Measurements from ENCODE around the gene C1QTNF8. TPM values are rescaled to one million over a fixed set of nuclear protein-coding genes. Genes with fewer than 3 reads are reported as not detected.

C1QTNF8 gene, protein sequence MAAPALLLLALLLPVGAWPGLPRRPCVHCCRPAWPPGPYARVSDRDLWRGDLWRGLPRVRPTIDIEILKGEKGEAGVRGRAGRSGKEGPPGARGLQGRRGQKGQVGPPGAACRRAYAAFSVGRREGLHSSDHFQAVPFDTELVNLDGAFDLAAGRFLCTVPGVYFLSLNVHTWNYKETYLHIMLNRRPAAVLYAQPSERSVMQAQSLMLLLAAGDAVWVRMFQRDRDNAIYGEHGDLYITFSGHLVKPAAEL
- total RNA-seq, result not detected

DNA sequence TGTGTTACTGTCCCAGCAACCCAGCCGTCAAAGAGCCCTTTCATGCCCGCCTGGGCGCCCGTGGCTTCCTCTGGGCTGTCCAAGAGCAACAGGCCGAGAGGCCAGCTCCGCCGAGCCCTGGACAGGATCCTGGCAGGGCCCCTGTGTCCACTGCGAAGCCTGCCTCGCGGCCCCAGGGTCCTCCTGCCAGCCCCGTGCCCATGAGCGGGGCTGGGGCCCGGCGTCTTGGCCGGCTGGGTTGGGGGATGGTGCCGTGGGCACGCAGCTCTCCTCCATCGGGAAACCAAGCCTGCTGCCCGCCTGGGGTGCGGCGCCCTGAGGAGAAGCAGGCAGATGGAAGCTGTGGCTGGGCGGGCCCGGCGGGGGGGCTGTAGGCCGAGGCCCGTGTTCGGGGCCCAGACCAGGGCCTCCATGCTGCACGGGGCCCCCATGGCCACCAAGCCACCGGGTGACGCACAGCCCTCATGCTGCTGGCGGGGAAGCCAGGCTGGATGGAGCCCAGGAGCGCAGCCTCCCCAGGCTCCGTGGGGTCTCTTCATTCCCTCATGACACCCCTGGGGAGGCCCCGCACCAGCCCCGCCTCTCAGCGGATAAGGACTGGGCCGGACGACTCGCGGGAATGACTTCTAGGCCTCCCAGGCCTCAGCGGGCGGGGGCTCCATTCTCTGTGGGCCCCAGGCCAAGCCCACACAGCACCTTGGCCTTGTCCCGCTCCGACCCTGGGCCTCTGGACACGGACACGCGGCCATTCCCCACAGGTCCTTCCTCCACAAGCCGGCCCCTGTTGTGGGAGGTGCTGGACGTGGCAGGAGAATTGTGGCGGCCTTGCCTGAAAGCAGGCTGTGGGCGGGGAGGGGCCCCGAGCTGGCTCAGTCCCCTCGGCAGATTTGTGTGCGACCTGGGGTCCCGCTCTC, at the start of gene C1QTNF8:
Gene C1QTNF8 (minus strand): TSS at position 76 of the 914 bp plus-strand sequence. CDS start 1,322 bp downstream, outside the sequence.
- DNase-seq (ENCODE audit: low spot score) (no peak), ATAC-seq (no peak)
- intact Hi-C loops (cut with DNase I), result no loop called here

DNA sequence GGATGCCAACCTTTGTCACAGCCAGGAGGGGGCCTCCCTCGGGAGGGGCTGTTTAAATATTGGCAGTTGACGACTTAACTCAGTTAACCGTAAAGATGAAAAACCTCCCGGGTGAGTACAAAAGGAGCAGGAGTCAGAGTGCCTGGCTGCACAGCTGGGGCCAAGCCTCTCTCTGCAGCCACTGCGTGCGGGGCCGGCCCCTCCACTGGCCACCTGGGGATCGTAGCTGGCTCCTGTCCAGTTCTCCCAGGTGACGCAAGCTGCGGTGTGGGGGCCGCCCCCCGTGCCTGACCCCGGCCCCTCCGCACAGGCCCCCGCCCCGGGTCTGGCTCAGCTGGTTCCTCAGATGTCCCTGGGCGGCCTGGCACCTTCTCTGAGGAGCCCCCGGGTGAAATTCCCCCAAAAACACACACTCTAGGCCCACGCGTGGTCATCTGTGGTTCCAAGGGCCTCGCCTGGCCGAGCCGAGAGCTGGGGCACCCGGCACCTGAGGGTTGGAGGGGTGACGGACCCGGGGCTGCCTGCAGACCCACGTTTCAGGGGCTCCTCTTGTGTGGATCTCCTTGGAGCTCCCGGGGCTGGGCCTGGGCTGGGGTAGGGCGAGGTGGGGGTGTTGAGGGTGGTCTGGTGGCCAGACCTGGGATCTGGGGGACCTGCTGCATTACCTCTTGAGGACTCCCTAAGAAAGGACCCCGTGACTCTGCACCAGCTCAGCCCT, 49.5 kb upstream of the C1QTNF8 start:
- DNase-seq (ENCODE audit: low spot score) (no peak), ATAC-seq (no peak)
- intact Hi-C loops (cut with DNase I), result no loop called here

DNA sequence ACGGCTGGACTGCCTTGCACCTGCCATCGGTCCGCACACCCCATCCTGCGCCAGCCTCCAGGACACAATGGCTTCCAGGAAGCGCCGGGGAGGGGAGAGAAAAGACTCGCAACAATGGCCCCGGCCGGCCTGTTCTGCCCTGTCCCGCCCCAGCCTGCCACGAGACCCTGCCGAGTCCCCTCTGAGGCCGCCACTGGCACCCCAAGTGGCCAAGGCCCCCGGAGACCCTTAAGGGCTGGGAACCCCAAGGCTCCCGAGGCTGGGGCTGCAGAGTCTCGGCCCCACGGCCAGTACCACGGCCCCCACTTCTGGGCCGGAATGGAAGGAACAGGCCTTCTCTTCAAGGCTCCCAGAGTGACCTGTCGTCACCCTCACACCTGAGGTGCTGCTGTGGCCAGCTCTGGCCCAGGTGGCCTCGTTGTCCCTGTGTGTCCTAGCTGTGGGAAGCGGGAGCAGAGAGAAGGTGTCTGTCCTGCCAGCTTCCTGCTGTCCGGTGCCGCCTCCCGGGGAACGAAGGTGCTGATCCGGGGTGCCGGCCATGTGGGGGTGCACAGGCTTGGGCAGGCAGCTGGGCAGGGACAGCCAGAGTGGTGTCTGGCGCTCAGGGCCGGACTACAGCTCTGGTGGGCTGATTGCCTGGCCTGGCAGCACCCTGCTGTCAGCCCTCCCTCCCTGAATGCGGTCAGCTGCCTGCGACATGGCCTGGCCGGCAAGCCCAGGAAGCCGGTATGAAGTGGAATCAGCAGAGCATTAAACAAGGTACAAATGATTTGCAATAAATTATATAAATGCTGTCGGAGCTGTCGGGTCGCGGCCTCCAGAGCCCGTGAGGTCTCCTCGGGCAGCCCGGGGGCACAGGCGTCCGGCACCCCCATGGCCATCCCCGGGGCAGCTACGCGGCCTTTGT, 48.7 kb upstream of the C1QTNF8 start:
- ATAC-seq (no peak), DNase-seq (ENCODE audit: low spot score) (no peak)
- intact Hi-C loops (cut with DNase I), result no loop called here

DNA sequence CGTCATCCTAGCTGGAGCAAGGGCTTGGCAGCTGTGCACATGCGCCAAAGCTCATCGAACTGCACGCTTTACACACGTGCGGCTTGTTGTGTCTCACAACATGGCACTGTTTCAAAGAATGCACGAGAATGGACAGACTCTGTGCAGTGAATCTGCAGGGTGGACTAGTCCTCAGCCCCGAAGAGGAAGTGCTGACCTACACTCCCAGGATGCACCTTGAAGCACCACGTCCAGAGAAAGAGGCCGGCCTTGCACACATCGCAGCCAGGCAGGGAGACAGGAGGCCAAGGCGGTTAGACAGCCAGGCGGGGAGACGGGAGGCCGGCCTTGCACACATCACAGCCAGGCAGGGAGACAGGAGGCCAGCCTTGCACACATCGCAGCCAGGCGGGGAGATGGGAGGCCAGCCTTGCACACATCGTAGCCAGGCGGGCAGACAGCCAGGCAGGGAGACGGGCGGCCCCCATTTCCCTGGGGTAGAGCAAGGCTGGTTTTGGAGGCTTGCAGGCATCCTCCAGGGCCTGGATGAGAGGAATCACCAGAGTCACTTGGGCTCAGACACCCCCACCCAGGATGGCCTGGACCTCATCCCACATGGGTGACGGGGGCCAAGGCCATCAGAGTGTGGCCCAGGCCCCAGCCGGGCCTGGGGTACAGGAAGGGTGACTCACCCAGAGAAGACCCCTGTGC, 47.9 kb upstream of the C1QTNF8 start:
- ATAC-seq (no peak), DNase-seq (ENCODE audit: low spot score) (no peak)
- intact Hi-C loops (cut with DNase I), result no loop called here

DNA sequence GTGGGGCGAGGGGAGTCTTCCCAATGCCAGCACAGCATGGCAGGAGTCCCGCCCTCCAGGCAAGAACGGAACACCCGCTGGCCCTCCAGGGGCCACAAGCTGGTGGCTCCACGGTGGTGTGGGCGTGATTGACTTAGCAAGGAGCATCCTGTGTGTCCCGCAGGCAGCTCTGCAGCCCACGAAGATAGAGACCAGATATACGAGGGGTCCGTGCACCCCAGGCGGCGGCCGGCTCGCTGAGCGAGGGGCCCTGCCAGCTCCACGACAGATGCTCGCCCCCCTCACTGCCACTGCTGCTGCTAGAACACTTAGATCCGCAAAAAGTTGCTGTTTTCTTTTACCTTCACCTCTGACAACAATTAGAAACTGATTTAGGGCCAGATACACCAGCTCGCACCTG, 46.9 kb upstream of the C1QTNF8 start:
- intact Hi-C loops (cut with DNase I), result no loop called here
- ATAC-seq (no peak), DNase-seq (ENCODE audit: low spot score) (no peak)

DNA sequence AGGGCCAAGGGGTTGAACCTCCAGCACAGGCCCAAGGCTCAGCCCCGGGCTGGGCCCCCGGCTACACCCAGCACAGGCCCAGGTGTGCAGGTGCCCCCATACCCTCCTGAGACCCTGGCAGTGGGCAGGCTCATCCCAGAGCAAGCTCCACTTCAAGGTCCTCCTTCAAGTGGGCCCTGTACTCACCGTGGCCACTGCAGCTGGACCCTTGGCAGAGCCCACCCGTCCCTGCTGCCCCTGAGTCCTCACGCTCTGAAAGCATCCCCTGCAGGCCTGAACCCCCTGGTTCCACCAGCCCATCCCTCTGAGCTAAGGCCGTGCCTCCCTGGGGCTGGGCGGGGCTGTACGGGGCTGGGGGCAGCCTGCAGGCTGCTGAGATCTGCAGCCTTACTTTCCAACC, 45.7 kb upstream of the C1QTNF8 start:
- ATAC-seq, result no peak
- no peak for DNase-seq (ENCODE audit: low spot score)
- intact Hi-C loops (cut with DNase I), result no loop called here

DNA sequence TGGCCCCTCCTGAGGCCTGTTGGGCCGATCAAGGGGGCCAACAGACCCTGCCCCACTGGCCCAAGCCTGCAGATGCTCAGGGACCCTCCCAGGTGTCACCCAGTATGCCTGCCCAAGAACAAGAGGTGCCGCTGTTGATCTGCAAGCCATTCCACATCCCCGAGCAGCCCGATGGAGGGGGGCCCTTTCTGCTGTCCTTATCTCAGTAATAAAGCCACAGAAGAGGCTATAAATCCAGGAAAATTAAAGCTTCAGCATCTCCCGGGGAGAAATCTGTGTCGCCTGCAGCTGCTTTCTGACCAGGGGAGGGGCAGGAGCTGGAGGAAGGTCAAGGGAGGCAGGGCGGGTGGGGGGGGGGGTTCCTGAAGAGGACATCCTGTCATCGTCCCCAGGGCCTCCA, 45.1 kb upstream of the C1QTNF8 start:
- DNase-seq (ENCODE audit: low spot score), result no peak
- intact Hi-C loops (cut with DNase I), result no loop called here
- ATAC-seq, result no peak

DNA sequence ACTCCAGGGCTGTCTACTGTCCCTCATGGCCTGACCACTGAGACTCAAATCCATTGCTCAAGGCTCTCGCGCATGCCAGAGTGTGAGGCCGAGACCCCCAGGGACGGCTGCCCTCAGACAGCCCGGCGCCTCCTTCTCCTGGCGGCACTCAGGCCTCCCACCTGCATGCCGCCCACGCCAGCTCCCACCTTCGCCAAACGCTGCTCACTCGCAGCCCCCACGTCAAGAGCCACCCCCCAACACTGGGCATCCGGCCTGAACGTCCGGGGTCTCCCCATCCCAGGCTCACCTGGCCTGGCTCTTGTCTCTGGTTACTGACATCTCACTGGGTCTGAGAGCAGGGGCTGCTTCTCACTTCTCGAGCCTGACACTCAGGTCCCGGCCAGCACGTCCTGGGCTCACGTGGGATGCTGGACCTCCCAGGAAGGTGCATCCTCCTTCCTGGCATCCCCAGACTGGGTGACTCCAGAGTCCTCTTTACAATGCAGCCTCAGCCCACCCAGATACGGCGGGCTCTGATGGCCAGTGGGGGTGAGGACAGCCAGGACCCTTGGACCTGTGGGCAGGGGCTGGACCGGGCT, 44.6 kb upstream of the C1QTNF8 start:
- intact Hi-C loops (cut with DNase I), result no loop called here
- no peak for DNase-seq (ENCODE audit: low spot score)
- no peak for ATAC-seq

DNA sequence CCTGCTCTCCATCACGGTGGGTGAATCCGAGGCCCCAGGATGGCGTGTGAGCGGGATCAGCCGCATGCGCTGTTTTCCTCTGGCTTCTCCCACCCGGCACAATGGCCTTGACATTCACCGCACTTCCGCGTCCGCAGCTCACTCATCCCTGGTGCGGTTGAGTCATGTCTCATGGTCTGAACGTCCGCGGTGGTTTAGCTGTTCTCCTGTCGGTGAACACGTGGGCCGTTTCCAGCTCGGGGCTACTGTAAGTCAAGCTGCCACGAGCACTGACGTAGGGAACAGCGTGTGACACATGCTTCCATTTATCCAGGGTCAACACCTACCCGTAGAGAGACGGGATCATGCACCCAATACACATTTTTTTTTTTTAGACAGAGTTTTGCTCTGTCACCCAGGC, 41.6 kb upstream of the C1QTNF8 start:
- DNase-seq (ENCODE audit: low spot score), result no peak
- intact Hi-C loops (cut with DNase I), result no loop called here
- ATAC-seq, result no peak

DNA sequence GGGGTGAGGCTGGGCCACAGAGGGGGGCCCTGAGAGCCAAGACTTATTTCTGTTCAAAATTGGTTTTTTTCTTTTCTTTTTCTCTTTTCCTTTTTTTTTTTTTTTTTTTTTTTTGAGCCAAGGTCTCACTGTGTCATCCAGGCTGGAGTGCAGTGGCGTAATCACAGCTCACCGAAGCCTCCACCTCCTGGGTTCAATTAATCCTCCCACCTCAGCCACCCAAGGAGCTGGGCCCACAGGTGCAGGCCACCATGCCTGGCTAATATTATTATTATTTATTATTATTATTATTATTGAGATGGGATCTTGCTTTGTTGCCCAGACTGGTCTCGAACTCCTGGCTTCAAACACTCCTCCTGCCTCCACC, 39.4 kb upstream of the C1QTNF8 start:
- DNase-seq (ENCODE audit: low spot score) (no peak), ATAC-seq (no peak)
- intact Hi-C loops (cut with DNase I), result no loop called here

DNA sequence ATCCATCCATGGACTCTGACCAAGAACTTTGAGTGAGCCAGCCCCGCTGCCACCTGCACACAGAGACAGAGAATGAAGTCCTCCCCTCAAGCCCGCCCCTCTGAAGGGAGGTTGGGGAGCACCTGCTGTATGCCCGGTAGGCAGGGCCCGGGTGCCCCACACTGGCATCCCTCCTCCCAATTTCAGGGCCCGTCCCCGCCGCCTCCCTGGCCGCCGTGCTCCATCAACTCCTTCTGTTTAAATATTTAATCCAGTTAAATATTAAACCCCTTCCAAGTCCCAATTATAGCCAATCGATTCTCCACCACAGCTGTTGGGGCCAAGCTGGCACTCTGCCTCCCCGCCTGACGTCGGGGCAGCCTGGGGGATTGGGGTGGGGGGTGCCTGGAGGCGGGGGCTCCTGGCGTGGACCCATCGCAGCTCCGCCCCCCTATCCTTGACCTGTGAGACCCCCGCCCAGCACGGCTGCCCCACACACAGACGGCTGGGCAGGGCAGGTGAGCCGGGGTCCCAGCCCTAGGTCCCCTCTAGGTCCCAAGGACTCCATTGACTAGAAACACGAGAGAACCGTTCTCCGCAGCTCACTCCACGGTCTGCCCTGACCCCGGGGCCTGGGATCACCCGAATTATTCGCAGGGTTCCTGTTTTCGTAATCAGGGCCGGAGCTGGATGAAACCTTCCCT, 38.9 kb upstream of the C1QTNF8 start:
- intact Hi-C loops (cut with DNase I), result no loop called here
- no peak for ATAC-seq
- no peak for DNase-seq (ENCODE audit: low spot score)

DNA sequence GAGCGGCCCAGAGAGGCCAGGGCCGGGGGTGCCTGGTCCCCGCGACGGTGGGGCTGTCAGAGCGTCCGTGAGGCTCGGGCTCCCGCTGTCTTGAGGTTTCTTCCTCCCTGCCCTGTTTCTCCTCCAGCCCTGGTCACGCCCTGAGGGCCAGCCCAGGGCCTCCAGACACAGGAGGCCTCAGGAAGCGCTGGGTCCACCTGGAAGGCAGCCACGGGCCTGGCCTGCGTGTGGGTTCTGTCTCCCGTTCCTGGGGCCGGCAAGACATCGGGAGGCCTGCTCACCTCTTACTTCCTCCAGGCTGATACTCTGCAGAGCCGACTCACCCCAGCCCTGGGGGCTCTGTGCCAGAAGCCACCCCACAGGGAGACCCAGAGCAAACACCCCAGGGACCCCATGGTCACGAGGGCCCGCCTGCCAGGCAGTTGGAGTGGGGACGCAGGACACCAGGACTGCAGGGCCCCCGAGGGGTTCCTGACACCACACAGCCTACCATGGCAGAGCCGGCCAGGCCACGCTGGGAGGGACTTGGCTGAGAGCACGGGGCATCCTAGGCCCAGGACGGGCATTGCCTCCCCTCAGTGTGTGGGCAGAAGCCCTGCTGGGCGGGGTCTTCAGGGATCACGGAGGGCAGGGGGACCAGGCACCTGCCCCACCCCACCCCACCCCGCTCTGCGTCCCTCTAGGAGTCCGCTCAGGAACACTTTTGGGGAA, 37.9 kb upstream of the C1QTNF8 start:
- no peak for ATAC-seq
- no peak for DNase-seq (ENCODE audit: low spot score)
- intact Hi-C loops (cut with DNase I), result no loop called here

DNA sequence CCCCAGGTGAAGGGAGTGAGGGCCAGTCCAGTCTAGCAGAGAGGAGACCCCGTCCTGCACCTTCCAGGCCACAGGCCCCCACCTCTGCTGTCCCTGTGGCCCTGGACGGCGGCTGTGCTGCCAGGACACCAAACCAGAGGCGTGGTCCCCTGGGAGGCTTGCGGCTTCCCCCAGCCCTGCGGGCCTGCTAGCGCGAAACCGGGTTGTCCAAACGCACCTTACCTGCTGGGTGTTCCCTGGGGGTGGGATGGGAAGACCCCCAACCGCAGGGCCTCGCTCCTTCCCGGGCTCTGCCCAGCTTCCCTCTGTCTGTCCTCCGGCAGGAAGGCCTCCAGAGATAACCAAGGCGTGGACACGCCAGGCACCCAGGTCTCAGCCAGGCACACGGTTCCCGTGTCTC, 37.2 kb upstream of the C1QTNF8 start:
- intact Hi-C loops (cut with DNase I), result no loop called here
- DNase-seq (ENCODE audit: low spot score), result no peak
- no peak for ATAC-seq

DNA sequence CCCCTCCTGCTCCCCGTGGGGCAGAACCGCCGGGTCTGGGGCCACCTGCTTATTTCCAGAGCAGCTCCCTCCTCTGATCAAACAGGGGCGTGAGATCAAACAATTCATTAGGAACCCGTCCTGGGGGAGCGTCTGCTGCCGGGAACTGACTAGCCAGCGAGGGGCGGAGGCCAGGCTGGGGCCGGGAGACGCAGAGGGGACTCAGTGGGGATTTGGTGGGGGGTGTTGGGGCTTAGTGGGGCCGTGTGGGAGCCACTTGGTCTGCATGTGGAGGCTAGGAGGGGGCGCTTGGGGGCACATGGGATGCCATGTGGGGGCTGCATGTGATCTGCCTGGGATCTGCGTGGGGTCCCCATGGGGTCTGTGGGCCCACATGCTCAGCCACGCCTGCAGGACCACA, 36.4 kb upstream of the C1QTNF8 start:
- intact Hi-C loops (cut with DNase I), result no loop called here
- ATAC-seq (no peak), DNase-seq (ENCODE audit: low spot score) (no peak)

DNA sequence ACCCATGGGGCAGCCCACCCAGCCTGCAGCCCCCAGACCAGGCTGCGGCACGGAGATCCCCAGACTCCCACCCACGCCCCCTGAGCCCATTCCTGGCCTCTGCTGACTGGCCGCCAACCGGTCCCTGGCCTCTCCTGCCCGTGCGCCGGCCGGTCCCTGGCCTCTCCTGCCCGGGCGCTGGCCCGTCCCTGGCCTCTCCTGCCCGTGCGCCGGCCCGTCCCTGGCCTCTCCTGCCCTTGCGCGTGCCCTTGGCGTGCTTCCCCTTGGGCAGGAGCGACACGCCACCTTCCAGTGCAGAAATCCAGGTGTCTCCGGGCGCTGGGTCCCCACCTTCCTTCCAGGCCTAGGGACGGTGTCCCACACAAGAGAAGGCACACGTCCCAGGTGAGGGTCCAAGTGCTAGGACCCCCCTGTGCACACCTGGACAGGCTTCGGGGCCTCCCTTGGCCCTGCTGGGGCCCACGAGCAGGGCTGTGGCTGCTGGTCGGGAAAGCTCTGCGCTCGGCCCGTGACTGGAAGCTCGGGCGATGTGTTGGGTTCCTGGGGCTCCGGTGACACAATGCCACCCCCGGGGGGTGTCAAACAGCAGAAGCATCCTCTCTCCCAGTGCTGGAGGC, 35.4 kb upstream of the C1QTNF8 start:
- ATAC-seq (no peak), DNase-seq (ENCODE audit: low spot score) (no peak)
- intact Hi-C loops (cut with DNase I), result no loop called here

DNA sequence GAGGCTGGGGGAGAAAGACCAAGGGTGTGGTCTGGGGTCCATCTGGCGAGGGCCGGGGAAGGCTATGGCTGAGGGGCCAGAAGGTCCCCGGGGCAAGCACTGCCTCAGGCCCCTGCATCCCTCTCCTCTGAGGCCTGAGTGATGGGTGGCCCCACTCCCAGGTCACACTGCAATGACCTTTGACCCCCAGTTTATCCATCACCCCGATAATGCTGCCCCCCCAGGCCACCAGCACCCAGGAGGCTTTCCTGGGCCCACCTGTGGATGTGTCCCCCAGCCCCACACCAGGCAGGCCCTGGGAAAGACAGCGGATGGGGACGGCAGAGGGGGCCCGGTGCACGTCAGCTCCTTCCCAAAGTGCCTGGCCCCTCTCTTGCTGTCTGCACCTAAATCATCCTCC, 34.3 kb upstream of the C1QTNF8 start:
- ATAC-seq (no peak), DNase-seq (ENCODE audit: low spot score) (no peak)
- intact Hi-C loops (cut with DNase I), result no loop called here
